Endothelial cell of umbilical vein (primary cell): ENCODE data around the gene BRD1. TPM values are rescaled to one million over a fixed set of nuclear protein-coding genes. Genes with fewer than 3 reads are reported as not detected.
"Not testable (repeated sequence)": the region's sequence is repeated elsewhere in the genome, so short reads cannot be mapped to it uniquely, and the experiment has no call there.

Source experiments
- BruUV-seq: library from RNA; stranded (reverse); fragments of 400-500 nt; replicated peaks from 2 replicates; lab custom pipeline; 2021; lab: Mats Ljungman, UMichigan
- CTCF ChIA-PET: fragments of 300-600, 350-600 bp; sonication (Branson Sonifier 250); formaldehyde crosslinking; loops from one replicate; lab custom pipeline; 2021; ENCODE audit warnings: antibody characterized with exemption, inconsistent platforms; lab: Charles Lee
- POLR2A ChIA-PET: fragments of 300-600, 350-600 bp; sonication (Branson Sonifier 250); formaldehyde crosslinking; loops from one replicate; lab custom pipeline; 2021; ENCODE audit warnings: antibody characterized with exemption, inconsistent platforms; lab: Charles Lee
- DNase-seq: peaks from one replicate; pipeline ENCODE4 v3.0.0-alpha.2; 2011; ENCODE audit warnings: low read depth, low spot score
- FAIRE-seq: peaks from 2 replicates; lab custom pipeline; 2011; peaks lifted over from hg19 to GRCh38; lab: Jason Lieb, UNC
- H2AFZ ChIP-seq: 2 replicates; pipeline ENCODE4 v1.6.0; 2012; ENCODE audit warnings: low read depth, low read length, control low read depth, inconsistent platforms
- H3K27ac ChIP-seq: 2 replicates; pipeline ENCODE4 v1.5.1; 2011; ENCODE audit warnings: low read depth, mild to moderate bottlenecking, control low read depth, low read length, moderate library complexity; ENCODE audit not compliant: insufficient read depth
- H3K27me3 ChIP-seq, 2 experiments: 2 replicates each; pipeline versions ENCODE4 v1.6.0 to v1.6.1; 2011; ENCODE audit warnings: low read length in 2 of 2, mixed read lengths in 1 of 2; ENCODE audit not compliant: control insufficient read depth in 2 of 2, insufficient read depth in 2 of 2
- H3K36me3 ChIP-seq, 2 experiments: 2 replicates in 1 of 2; 3 replicates in 1 of 2; pipeline ENCODE4 v1.5.1; 2011; ENCODE audit warnings: low read length in 2 of 2, mild to moderate bottlenecking in 1 of 2, moderate library complexity in 1 of 2; ENCODE audit not compliant: control insufficient read depth in 2 of 2, insufficient read depth in 2 of 2; ENCODE audit errors: extremely low read depth in 1 of 2
- H3K4me1 ChIP-seq: 3 replicates; pipeline ENCODE4 v1.5.1; 2011; ENCODE audit warnings: mild to moderate bottlenecking, low read length; ENCODE audit not compliant: control insufficient read depth, insufficient read depth; ENCODE audit errors: extremely low read depth
- H3K4me2 ChIP-seq: 2 replicates; pipeline ENCODE4 v1.6.1; 2011; ENCODE audit warnings: low read length, control low read depth, mixed read lengths; ENCODE audit not compliant: insufficient read depth
- H3K4me3 ChIP-seq, 3 experiments: fragments of 200-600 bp in 1 of 3; sonication (generic), shearing (Covaris generic) in 1 of 3; replicated peaks in 1 of 3; 2 replicates each; pipeline ENCODE4 v1.5.1; 2011 to 2016; ENCODE audit warnings: control low read depth in 3 of 3, low read length in 3 of 3, mild to moderate bottlenecking in 2 of 3, inconsistent platforms in 1 of 3, low read depth in 1 of 3, moderate library complexity in 1 of 3; ENCODE audit not compliant: insufficient read depth in 1 of 3
- H3K79me2 ChIP-seq: 2 replicates; pipeline ENCODE4 v1.6.0; 2012; ENCODE audit warnings: low read length, inconsistent platforms; ENCODE audit not compliant: control insufficient read depth, insufficient read depth
- H3K9ac ChIP-seq: replicated peaks from 2 replicates; pipeline ENCODE3; 2011; ENCODE audit warnings: low read length, control low read depth; ENCODE audit not compliant: insufficient read depth; ENCODE audit errors: extremely low read depth
- H3K9me1 ChIP-seq: replicated peaks from 3 replicates; pipeline ENCODE4 v1.6.0; 2011; ENCODE audit warnings: mild to moderate bottlenecking, low read length; ENCODE audit not compliant: control insufficient read depth, insufficient read depth; ENCODE audit errors: extremely low read depth
- H3K9me3 ChIP-seq: replicated peaks from 2 replicates; pipeline ENCODE4 v1.5.1; 2012; ENCODE audit warnings: low read length, inconsistent platforms; ENCODE audit not compliant: control insufficient read depth, insufficient read depth
- H4K20me1 ChIP-seq: replicated peaks from 2 replicates; pipeline ENCODE3; 2011; ENCODE audit warnings: mild to moderate bottlenecking, low read length; ENCODE audit not compliant: control insufficient read depth, insufficient read depth; ENCODE audit errors: extremely low read depth
- EZH2 ChIP-seq: IDR thresholded peaks from 2 replicates; pipeline ENCODE4 v1.6.1; 2012; ENCODE audit warnings: borderline replicate concordance, low read depth, mild to moderate bottlenecking, moderate library complexity, low read length, inconsistent platforms; ENCODE audit not compliant: severe bottlenecking
- GATA2 ChIP-seq: IDR thresholded peaks from 2 replicates; pipeline ENCODE4 v1.7.0; 2011; ENCODE audit warnings: low read depth, mild to moderate bottlenecking, moderate library complexity, mixed read lengths, low read length; ENCODE audit not compliant: insufficient read length, insufficient read depth
- JUN ChIP-seq: IDR thresholded peaks from 2 replicates; pipeline ENCODE4 v1.6.1; 2011; ENCODE audit warnings: borderline replicate concordance, low read depth; ENCODE audit not compliant: insufficient read length, insufficient read depth
- MAX ChIP-seq: IDR thresholded peaks from 2 replicates; pipeline ENCODE4 v1.6.1; 2011; ENCODE audit not compliant: insufficient read depth, insufficient read length
- POLR2A ChIP-seq: IDR thresholded peaks from 2 replicates; pipeline ENCODE4 v1.6.1; 2012; ENCODE audit warnings: low read depth, mild to moderate bottlenecking, control low read depth, low read length
- POLR2AphosphoS5 ChIP-seq: IDR thresholded peaks from 2 replicates; pipeline ENCODE4 v1.6.1; 2012; ENCODE audit warnings: low read depth, mild to moderate bottlenecking, control low read depth, low read length, moderate library complexity; ENCODE audit not compliant: insufficient read depth
- dilution Hi-C: fragments of 300-500 bp; cut with MboI; formaldehyde crosslinking; loops from one replicate; pipeline ENCODE4 v1.15.0; 2019; ENCODE audit warnings: low sequenced_read_pairs; ENCODE audit not compliant: extremely low pct_ligation_motif_present
- intact Hi-C: fragments of 100-400 bp; cut with micrococcal nuclease; formaldehyde crosslinking; loops from one replicate; pipeline ENCODE4 v1.10.0; 2022
- polyA plus RNA-seq, 4 experiments: library from polyadenylated mRNA; depleted of rRNA in 3 of 4; stranded (reverse) in 3 of 4; unstranded in 1 of 4; fragments of >200 nt; gene quantifications; 2 replicates each; pipeline versions ENCODE4 v1.2.1 to v1.2.3, GENCODE V29; 2011 to 2012; ENCODE audit warnings: missing spikeins in 1 of 4
- total RNA-seq: library from RNA; stranded (reverse); gene quantifications from 2 replicates; pipeline ENCODE4 v1.2.3, GENCODE V29; 2021

The BRD1 gene
- total and polyA plus RNA-seq, 2 donors (not counting 3 experiments of a cell fraction or from before 2014, with no cell fraction given) = 8.1 to 41.1 TPM

DNA sequence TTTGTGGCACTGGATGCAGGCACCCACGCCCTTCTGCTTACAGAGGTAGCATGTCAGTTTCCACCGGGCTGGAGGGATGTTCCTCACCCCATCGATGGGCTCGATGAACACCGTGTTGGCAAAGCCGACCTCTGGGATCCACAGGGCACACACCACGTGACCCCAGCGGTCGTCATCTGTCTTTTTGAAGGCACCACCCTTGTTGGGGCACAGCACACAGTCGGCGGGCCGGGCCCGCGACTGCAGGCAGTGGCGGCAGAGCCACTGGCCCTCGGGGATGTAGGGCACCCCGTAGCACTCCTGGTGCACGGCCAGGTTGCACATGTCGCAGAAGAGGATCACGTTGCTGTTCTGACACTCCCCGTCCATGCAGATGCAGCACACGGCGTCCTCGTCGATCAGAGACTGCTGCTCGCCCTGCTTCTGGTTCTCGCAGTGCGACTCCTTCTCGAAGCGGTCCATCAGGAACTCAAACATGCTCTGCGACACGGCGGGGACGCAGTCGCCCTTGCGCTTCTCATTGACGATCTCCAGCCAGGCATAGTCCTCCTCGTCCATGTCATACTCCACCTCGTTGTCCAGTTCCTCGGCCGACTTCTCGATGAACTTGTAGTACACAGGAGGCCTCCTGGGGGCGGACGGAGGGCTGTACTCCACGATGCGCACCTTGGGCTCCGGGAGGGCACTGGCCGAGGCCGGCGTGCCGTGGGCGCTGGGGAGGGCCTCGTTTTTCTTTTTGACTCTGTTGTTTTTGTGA lies 4.2 kb downstream of the BRD1 start:
- Histone ChIP-seq H2AFZ (no peak overlapping the region), H3K9ac (no peak overlapping the region), H3K36me3 (peaks cover 20 to 46% of the 10 kb centered on the region in 2 experiments), H3K27ac (no peak overlapping the region), H3K4me3 (no peak overlapping the region), H3K79me2 (peaks cover 86% of the 10 kb centered on the region), H3K9me1 (no peaks in the 10 kb centered on the region), H3K4me2 (no peak overlapping the region), H4K20me1 (peaks cover 11% of the 10 kb centered on the region), H3K27me3 (no peaks in the 10 kb centered on the region), H3K4me1 (peaks cover 10% of the 10 kb centered on the region), H3K9me3 (no peaks in the 10 kb centered on the region)
- dilution Hi-C loops (no loop called here), intact Hi-C loops (no loop called here)
- no TSS peak for BruUV-seq
- TF ChIP-seq JUN (no peak), POLR2A (no peak), EZH2 (no peak), POLR2AphosphoS5 (no peak), GATA2 (no peak), MAX (no peak)
- ChIA-PET POLR2A (no interaction called here), CTCF (no interaction called here)
- DNase-seq (no peak), FAIRE-seq (no peak)

DNA sequence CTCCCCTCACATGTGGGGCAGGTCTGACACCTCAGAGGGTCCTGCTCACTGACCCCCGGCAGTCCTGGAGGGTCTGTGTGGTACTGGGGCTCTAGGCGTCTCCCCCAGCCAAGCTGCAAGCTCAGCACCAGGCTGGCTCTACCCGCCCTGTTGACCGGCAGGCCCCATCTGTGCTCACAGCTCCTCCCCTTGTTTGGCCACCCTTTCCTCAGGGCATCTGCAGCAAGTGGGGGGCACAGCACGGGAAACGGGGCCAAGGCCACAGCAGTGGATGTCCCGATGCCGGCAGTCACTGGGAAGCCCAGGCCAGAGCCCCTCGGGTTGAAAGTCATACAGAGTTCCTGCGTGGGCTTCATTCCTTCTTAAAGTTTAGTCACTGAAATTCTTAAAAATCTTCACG lies 5.9 kb downstream of the BRD1 start:
- dilution Hi-C loops, POLR2A ChIA-PET: not testable (repeated sequence)

More for the DNA sequence above, 5.9 kb downstream of the BRD1 start:
- H3K9me1 ChIP-seq, intact Hi-C loops, H3K9ac ChIP-seq, H3K4me1 ChIP-seq, H2AFZ ChIP-seq, H3K4me3 ChIP-seq, H3K27ac ChIP-seq, BruUV-seq, FAIRE-seq, H3K27me3 ChIP-seq, DNase-seq, H3K9me3 ChIP-seq, H3K4me2 ChIP-seq: not testable (repeated sequence)
- CTCF ChIA-PET = interaction anchor here (1.1 to 1.3 kb wide), 2 partner anchors 18 to 209 kb away, joined by 3 to 4 read pairs; no protein-coding TSS in a partner anchor
- Histone ChIP-seq H3K79me2 (peaks cover 99% of the 10 kb centered on the region), H3K36me3 (peaks cover 20 to 58% of the 10 kb centered on the region in 2 experiments), H4K20me1 (peaks cover 11% of the 10 kb centered on the region)
